HEK293T (cell line): Measurements from ENCODE around the gene GPR62.

ENCODE experiments used
- ELF4 ChIP-seq: fragments of 450-650 bp; IDR thresholded peaks from 2 replicates; pipeline ENCODE4 v1.6.1; 2017; ENCODE audit warnings: antibody characterized with exemption
- SUZ12 ChIP-seq: fragments of 450-650 bp; IDR thresholded peaks from 2 replicates; pipeline ENCODE4 v1.6.1; 2016; ENCODE audit warnings: mild to moderate bottlenecking
- TARDBP ChIP-seq: fragments of 450-650 bp; IDR thresholded peaks from 2 replicates; pipeline ENCODE4 v1.6.1; 2016

DNA sequence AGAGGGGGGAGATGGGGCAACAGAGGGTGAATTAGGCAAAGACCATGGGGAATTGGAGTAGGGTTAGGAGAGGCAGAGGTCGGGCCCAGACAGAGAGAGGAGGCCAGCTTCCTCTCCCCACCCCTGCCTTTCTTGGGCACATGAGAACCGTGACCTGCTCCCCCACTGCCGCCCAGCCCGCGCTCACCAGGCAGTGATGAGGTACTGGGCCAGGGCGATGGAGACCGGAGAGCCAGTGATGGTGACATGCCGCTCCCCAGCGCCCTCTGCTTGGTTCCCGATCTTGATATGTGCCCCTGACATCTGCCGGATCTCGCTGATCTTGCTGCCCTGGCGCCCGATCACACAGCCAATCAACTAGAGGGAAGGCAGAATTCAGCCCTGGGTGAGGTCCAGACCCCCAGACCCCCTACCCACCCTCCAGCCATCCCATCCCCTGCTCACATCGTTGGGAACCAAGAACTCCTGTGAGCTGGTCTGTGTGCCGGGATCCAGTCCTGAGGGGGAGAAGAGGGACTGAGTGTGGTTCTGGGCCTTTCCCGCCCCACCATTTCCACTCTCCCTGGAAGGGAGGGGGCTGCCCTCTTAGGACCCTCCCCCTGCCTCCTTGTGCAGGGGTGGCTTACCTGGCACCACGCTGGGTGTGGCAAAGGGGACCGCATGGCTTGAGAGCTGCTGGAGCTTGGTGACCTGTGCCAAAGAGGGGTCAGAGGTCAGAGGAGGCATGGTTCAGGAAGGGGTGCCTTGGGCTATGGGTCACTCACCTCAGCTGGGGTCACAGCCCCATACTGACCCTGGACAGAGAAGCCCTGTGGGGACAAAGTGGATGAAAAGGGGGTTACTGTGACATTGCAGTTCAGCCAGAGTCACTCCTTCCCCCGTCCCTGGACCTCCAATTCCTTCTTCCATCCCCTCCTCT lies 3.7 kb downstream of the GPR62 start:
- TF ChIP-seq ELF4 (no peak), TARDBP (no peak), SUZ12 (no peak)
